ENCODE data around the gene SUMO3. TPM values are rescaled to one million over a fixed set of nuclear protein-coding genes. Genes with fewer than 3 reads are reported as not detected.

Gene SUMO3
- total RNA-seq, 1 experiment from 2014 or later, result 81.5 TPM

DNA sequence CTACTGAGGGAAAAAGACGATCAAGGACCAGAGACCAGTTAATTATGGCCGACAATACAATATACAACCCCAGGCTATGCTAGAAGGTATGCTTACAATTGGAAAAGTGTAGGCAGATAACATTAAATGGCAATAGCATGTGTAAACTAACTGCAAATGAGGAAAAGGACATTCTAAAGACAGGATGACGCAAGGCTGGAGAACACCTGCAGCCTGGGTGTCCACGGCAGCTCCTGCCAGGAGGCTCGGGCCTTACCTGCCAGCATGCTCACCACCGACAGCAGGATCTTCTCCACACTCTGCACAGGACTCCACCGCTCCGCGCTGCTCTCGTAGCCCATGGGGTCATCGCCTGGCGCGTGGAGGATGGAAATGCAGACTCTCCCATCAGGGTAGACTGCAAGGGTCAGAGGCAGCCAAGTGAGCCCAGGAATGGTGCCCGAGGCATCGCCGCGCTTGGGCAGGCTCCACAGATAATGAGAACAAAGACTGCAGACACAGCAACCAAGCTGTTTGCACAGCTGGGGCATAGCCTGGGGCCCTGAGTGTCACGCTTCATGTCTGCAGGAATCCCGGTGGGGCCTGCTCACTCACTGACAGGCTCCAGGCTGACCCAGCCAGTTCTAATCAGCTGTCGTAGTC, 44.5 kb downstream of the SUMO3 start:
- Histone ChIP-seq H4K20me1 (ENCODE audit: insufficient read depth) (no peaks in the 10 kb centered on the region), H3K4me2 (no peak overlapping the region), H3K4me1 (replicated peaks; ENCODE audit: insufficient read depth) (no peaks in the 10 kb centered on the region), H3K27ac (no peak overlapping the region), H3F3A (ENCODE audit: insufficient read depth, low read depth) (no peaks in the 10 kb centered on the region; the same call in 1 of the 2 replicates), H3K9me2 (ENCODE audit: insufficient read depth) (no peaks in the 10 kb centered on the region), H3K27me3 (ENCODE audit: insufficient read depth, low read depth) (no peaks in the 10 kb centered on the region), H3K36me3 (ENCODE audit: low read depth) (0 out of 2 replicates have a peak, but pooled peaks cover 9% of the 10 kb centered on the region), H3K79me2 (ENCODE audit: low read depth) (no peaks in the 10 kb centered on the region), H2AFZ (no peak overlapping the region), H3K4me3 (no peak overlapping the region), H3K9me3 (ENCODE audit: insufficient read depth, low read depth) (no peaks in the 10 kb centered on the region)
- no TSS peak for BruUV-seq (replicated peaks)
- DNase-seq, result no peak
- ChIA-PET CTCF (no interaction called here), POLR2A (ENCODE audit: unreplicated experiment) (no interaction called here)
- intact Hi-C loops (cut with micrococcal nuclease; ENCODE audit: unreplicated experiment), result no loop called here
- no peak for TF ChIP-seq EZH2 (IDR thresholded peaks at IDR 0.05; ENCODE audit: low read depth)
- TF ChIP-seq, protein P1, sequence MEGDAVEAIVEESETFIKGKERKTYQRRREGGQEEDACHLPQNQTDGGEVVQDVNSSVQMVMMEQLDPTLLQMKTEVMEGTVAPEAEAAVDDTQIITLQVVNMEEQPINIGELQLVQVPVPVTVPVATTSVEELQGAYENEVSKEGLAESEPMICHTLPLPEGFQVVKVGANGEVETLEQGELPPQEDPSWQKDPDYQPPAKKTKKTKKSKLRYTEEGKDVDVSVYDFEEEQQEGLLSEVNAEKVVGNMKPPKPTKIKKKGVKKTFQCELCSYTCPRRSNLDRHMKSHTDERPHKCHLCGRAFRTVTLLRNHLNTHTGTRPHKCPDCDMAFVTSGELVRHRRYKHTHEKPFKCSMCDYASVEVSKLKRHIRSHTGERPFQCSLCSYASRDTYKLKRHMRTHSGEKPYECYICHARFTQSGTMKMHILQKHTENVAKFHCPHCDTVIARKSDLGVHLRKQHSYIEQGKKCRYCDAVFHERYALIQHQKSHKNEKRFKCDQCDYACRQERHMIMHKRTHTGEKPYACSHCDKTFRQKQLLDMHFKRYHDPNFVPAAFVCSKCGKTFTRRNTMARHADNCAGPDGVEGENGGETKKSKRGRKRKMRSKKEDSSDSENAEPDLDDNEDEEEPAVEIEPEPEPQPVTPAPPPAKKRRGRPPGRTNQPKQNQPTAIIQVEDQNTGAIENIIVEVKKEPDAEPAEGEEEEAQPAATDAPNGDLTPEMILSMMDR (conservative IDR thresholded peaks at IDR 0.05), result no peak

DNA sequence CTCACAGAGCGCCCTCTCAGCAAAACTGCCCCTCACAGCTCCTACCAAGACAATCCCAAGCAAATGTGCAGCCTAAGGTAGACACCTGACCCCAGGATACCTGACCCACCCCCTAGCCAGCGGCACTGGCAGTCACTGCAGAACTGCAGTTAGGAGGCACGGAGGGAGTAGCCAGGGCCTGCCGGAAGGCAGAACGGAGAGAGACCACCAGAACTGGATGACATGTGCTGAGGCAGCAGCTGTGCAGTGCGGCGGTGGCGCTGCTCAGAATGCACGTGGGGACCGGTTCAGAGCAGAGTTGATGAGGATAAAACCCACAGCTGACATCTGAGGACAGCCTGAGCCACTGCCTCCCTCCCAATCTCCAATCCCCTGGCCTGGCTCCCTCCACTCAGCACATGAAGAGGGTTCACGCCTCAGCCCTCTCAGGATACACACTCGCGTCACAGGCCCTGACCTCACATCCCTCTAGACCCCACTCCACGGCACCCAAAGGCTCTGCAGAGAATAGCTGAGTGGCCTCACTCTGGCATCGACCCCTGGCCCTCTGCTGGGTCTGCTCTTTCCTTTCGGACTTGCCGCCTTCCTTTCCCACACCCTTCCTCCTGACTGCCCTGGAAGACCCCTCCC, 45.9 kb downstream of the SUMO3 start:
- ChIA-PET POLR2A (ENCODE audit: unreplicated experiment) (no interaction called here), CTCF (no interaction called here)
- no peak overlapping the region for H3K4me2 ChIP-seq
- H3K27ac ChIP-seq, result no peak overlapping the region
- H3K79me2 ChIP-seq (ENCODE audit: low read depth), result no peaks in the 10 kb centered on the region
- no TSS peak for BruUV-seq (replicated peaks)
- H3K27me3 ChIP-seq (ENCODE audit: insufficient read depth, low read depth), result no peaks in the 10 kb centered on the region
- no peaks in the 10 kb centered on the region for H4K20me1 ChIP-seq (ENCODE audit: insufficient read depth)
- no peak overlapping the region for H3K4me3 ChIP-seq
- no peaks in the 10 kb centered on the region for H3K9me2 ChIP-seq (ENCODE audit: insufficient read depth)
- intact Hi-C loops (cut with micrococcal nuclease; ENCODE audit: unreplicated experiment), result no loop called here
- H3K9me3 ChIP-seq (ENCODE audit: insufficient read depth, low read depth), result no peaks in the 10 kb centered on the region
- no peak for TF ChIP-seq EZH2 (IDR thresholded peaks at IDR 0.05; ENCODE audit: low read depth)
- no peak for DNase-seq
- no peaks in the 10 kb centered on the region for H3K4me1 ChIP-seq (replicated peaks; ENCODE audit: insufficient read depth)
- no peak overlapping the region for H2AFZ ChIP-seq
- H3K36me3 ChIP-seq (ENCODE audit: low read depth), result no peaks in the 10 kb centered on the region
- no peaks in the 10 kb centered on the region for H3F3A ChIP-seq (ENCODE audit: insufficient read depth, low read depth)

DNA sequence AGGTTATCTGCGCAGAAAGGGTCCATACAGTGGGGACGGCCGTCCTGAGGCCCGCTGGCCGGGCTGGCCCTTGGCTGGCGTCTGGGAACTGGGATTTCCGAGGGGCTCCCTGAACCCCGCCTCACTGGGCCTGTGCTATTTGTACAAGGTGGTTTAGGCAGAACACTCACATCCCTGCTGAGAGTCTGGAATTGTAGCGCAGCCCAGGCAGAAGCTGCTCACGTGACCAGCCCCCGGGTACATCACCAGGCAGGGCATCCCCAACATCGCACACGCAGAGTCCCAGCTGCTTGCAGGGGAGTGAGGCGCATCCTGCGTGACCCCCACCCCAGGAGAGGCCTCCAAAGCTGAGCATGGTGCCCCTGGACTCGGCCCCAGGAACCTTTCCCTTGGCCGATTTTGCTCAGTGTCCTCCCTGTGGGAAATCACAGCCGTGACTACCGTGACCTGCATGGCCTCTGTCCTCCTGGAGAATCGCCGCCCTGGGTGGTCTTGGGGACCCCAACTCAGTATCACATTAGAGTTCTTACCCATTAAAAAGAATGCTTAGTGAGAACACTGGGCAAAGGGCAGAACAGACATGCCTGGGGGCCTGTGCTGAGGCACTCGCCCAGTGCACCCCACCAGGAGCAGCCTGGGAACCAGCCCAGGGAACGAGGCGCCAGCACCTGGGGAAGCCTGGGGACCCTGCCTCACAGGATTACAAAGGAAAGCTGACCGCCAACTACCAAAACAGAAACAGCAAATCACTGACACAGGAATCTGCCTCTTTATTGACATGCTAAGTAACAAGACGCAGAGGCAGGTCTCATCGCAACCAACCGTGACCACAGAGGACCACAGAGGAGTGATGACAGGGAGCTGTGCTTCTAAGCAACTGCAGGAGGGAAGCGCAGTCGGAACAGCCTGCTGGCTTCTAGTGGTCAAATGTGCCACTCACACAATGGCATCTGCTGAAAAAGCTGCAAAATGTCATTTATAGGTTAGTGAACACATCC, 49.7 kb downstream of the SUMO3 start:
- CTCF ChIA-PET, result no interaction called here
- peaks cover 19% of the 10 kb centered on the region for H3K4me1 ChIP-seq (replicated peaks; ENCODE audit: insufficient read depth)
- H3F3A ChIP-seq (ENCODE audit: insufficient read depth, low read depth), result peaks cover 14% of the 10 kb centered on the region; the same call in 1 of the 2 replicates
- DNase-seq, result no peak
- no peaks in the 10 kb centered on the region for H3K9me2 ChIP-seq (ENCODE audit: insufficient read depth)
- no peaks in the 10 kb centered on the region for H4K20me1 ChIP-seq (ENCODE audit: insufficient read depth)
- intact Hi-C loops (cut with micrococcal nuclease; ENCODE audit: unreplicated experiment), result no loop called here
- no peak overlapping the region for H3K27ac ChIP-seq
- POLR2A ChIA-PET (ENCODE audit: unreplicated experiment), result interaction anchor here (0.6 kb wide), 1 partner anchor 11 kb away, joined by 4 read pairs; no protein-coding TSS in a partner anchor
- no peak for TF ChIP-seq EZH2 (IDR thresholded peaks at IDR 0.05; ENCODE audit: low read depth)
- TF ChIP-seq, protein P1 (conservative IDR thresholded peaks at IDR 0.05), result no peak
- H3K4me3 ChIP-seq, result no peak overlapping the region
- H3K9me3 ChIP-seq (ENCODE audit: insufficient read depth, low read depth), result no peaks in the 10 kb centered on the region
- no peak overlapping the region for H2AFZ ChIP-seq
- no peaks in the 10 kb centered on the region for H3K27me3 ChIP-seq (ENCODE audit: insufficient read depth, low read depth)
- H3K4me2 ChIP-seq, result no peak overlapping the region
- H3K79me2 ChIP-seq (ENCODE audit: low read depth), result no peaks in the 10 kb centered on the region
- no peaks in the 10 kb centered on the region for H3K36me3 ChIP-seq (ENCODE audit: low read depth)
- no TSS peak for BruUV-seq (replicated peaks)

Data from PC-9 (cell line).